ENCODE results near the gene CDCA4. TPM values are rescaled to one million over a fixed set of nuclear protein-coding genes. Genes with fewer than 3 reads are reported as not detected.

CDCA4 gene
- total RNA-seq, 1 experiment from 2014 or later = 57.7 TPM

DNA sequence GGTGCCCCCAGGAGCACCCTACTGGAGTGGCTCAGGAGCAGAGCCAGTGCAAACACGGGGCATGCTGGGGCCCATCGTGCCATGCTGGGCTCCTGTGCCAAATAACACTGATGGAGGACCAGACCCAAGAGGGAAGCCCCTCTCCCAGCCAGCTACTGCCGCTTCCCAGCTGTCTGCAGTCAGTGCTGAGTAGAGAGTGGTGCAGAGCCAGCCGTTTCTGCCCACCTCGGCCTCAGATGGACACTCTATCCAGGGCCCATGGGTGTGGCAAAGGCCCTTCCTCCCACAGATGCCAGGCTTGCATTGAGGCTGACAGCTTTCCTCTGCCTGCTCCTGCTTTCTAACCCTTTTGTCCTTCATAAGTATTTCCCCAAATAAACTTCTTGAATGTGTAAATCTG is 22.1 kb downstream of the CDCA4 start:
- Histone ChIP-seq H3K9me3 (ENCODE audit: control insufficient read depth, low read depth, low read length) (no peaks in the 10 kb centered on the region), H2BK5ac (ENCODE audit: insufficient read length, low read length) (no peak overlapping the region), H4K20me1 (ENCODE audit: control insufficient read depth, insufficient read depth, insufficient read length) (no peaks in the 10 kb centered on the region), H3K9ac (ENCODE audit: extremely low read depth, insufficient read length, low read length) (no peak overlapping the region), H2AFZ (ENCODE audit: low read length) (no peak overlapping the region), H3K4me1 (ENCODE audit: insufficient read depth, low read length) (no peaks in the 10 kb centered on the region), H3T11ph (ENCODE audit: low read length) (no peak overlapping the region), H4K5ac (ENCODE audit: insufficient read length, low read depth, low read length) (no peak overlapping the region), H3K27ac (ENCODE audit: insufficient read length, low read depth, low read length) (no peak overlapping the region), H3K27me3 (ENCODE audit: insufficient read depth, low read length) (no peaks in the 10 kb centered on the region), H3K79me2 (ENCODE audit: insufficient read depth, low read length) (no peaks in the 10 kb centered on the region), H2BK120ac (ENCODE audit: low read depth, low read length, poor library complexity, severe bottlenecking) (no peak overlapping the region), H3K18ac (ENCODE audit: insufficient read length, low read depth, low read length) (no peak overlapping the region), H3K23ac (ENCODE audit: insufficient read length, low read depth, low read length) (no peak overlapping the region), H2BK15ac (ENCODE audit: low read depth, low read length) (no peak overlapping the region), H2AK5ac (ENCODE audit: insufficient read length, low read length) (no peak overlapping the region), H4K8ac (replicated peaks; ENCODE audit: insufficient read length, low read depth, low read length) (no peak overlapping the region), H3K56ac (ENCODE audit: insufficient read length, low read depth, low read length) (no peak overlapping the region), H2BK20ac (ENCODE audit: low read depth, low read length, poor library complexity, severe bottlenecking) (no peak overlapping the region), H4K91ac (ENCODE audit: insufficient read length, low read depth, low read length) (no peak overlapping the region), H2BK12ac (ENCODE audit: insufficient read length, low read depth, low read length) (no peak overlapping the region), H3K4ac (ENCODE audit: low read depth, low read length) (no peak overlapping the region), H3K79me1 (ENCODE audit: insufficient read depth, low read depth, low read length, poor library complexity, severe bottlenecking) (no peaks in the 10 kb centered on the region), H3K23me2 (ENCODE audit: insufficient read length, low read depth, low read length, poor library complexity, severe bottlenecking) (no peaks in the 10 kb centered on the region), H3K14ac (ENCODE audit: insufficient read depth, low read length) (no peak overlapping the region; the same call in 1 of the 2 replicates), H3K4me2 (ENCODE audit: insufficient read depth, insufficient read length, low read length) (no peak overlapping the region)
- no peaks in the 10 kb centered on the region for H3K27me3 Mint-ChIP-seq (ENCODE audit: low read depth)
- TF ChIP-seq, protein P1, sequence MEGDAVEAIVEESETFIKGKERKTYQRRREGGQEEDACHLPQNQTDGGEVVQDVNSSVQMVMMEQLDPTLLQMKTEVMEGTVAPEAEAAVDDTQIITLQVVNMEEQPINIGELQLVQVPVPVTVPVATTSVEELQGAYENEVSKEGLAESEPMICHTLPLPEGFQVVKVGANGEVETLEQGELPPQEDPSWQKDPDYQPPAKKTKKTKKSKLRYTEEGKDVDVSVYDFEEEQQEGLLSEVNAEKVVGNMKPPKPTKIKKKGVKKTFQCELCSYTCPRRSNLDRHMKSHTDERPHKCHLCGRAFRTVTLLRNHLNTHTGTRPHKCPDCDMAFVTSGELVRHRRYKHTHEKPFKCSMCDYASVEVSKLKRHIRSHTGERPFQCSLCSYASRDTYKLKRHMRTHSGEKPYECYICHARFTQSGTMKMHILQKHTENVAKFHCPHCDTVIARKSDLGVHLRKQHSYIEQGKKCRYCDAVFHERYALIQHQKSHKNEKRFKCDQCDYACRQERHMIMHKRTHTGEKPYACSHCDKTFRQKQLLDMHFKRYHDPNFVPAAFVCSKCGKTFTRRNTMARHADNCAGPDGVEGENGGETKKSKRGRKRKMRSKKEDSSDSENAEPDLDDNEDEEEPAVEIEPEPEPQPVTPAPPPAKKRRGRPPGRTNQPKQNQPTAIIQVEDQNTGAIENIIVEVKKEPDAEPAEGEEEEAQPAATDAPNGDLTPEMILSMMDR (conservative IDR thresholded peaks at IDR 0.05) = no peak
- DNase-seq = no peak
- H3K27ac Mint-ChIP-seq = no peak overlapping the region
- WGBS (ENCODE audit: extremely low coverage, insufficient read length, low lambda C conversion rate) = no CpG with 5 or more reads among the region's 5 CpGs
- no peak overlapping the region for H3K4me3 Mint-ChIP-seq
- peaks cover 0 to 3% (median 0%) of the 10 kb centered on the region in 3 experiments; a peak in 6 of 7 replicates for H3K36me3 Mint-ChIP-seq (ENCODE audit: insufficient read depth in 1 of 3, low read depth in 3 of 3)
- no peaks in the 10 kb centered on the region for H3K9me3 Mint-ChIP-seq
- no peaks in the 10 kb centered on the region for H3K4me1 Mint-ChIP-seq
